Dendritic cell treated with granulocyte-macrophage colony-stimulating factor and Interleukin-4, amounts not matched to agents 40 ng/mL and 50 ng/mL, for 4 days (primary cell): ENCODE results near the gene SPATA31C2.
"Not testable (repeated sequence)": the region's sequence is repeated elsewhere in the genome, so short reads cannot be mapped to it uniquely, and the experiment has no call there.

Experiments
- H3K27ac Mint-ChIP-seq: one replicate; pipeline ENCODE4 v1.8.0; 2022; ENCODE audit warnings: mild to moderate bottlenecking, mixed read lengths
- H3K27me3 Mint-ChIP-seq: one replicate; pipeline ENCODE4 v1.8.0; 2022; ENCODE audit warnings: mild to moderate bottlenecking, mixed read lengths
- H3K36me3 Mint-ChIP-seq: one replicate; pipeline ENCODE4 v1.8.0; 2022; ENCODE audit warnings: low read depth, mixed read lengths
- H3K4me1 Mint-ChIP-seq: one replicate; pipeline ENCODE4 v1.8.0; 2022; ENCODE audit warnings: low read depth, mixed read lengths
- H3K4me3 Mint-ChIP-seq: one replicate; pipeline ENCODE4 v1.8.0; 2022; ENCODE audit warnings: mild to moderate bottlenecking, moderate library complexity, mixed read lengths
- H3K9me3 Mint-ChIP-seq: one replicate; pipeline ENCODE4 v1.8.0; 2022; ENCODE audit warnings: mixed read lengths
- intact Hi-C: fragments of 100-400 bp; cut with micrococcal nuclease; formaldehyde crosslinking; loops from one replicate; pipeline ENCODE4 v1.15.0; 2022

SPATA31C2 gene

GRCh38 chr9:88168564-88168963 lies 30.3 kb upstream of the SPATA31C2 start:
- H3K27ac Mint-ChIP-seq: no peak overlapping the region
- no peak overlapping the region for H3K4me3 Mint-ChIP-seq
- H3K9me3 Mint-ChIP-seq: no peaks in the 10 kb centered on the region
- peaks cover 12% of the 10 kb centered on the region for H3K4me1 Mint-ChIP-seq
- intact Hi-C loops: no loop called here
- H3K36me3 Mint-ChIP-seq: no peaks in the 10 kb centered on the region
- peaks cover 3% of the 10 kb centered on the region for H3K27me3 Mint-ChIP-seq

- H3K4me3 Mint-ChIP-seq: no peak overlapping the region
- H3K9me3 Mint-ChIP-seq: no peaks in the 10 kb centered on the region
- H3K27me3 Mint-ChIP-seq: peaks cover 3% of the 10 kb centered on the region
- no peak overlapping the region for H3K27ac Mint-ChIP-seq
- intact Hi-C loops: no loop called here
- H3K36me3 Mint-ChIP-seq: no peaks in the 10 kb centered on the region
- peaks cover 14% of the 10 kb centered on the region for H3K4me1 Mint-ChIP-seq
Measured at GRCh38 chr9:88166660-88167059, 28.4 kb upstream of the SPATA31C2 start.

- no peaks in the 10 kb centered on the region for H3K9me3 Mint-ChIP-seq
- H3K4me1 Mint-ChIP-seq: peaks cover 14% of the 10 kb centered on the region
- H3K4me3 Mint-ChIP-seq: no peak overlapping the region
- H3K27ac Mint-ChIP-seq: no peak overlapping the region
- peaks cover 6% of the 10 kb centered on the region for H3K27me3 Mint-ChIP-seq
- intact Hi-C loops: no loop called here
- H3K36me3 Mint-ChIP-seq: no peaks in the 10 kb centered on the region
Measured at GRCh38 chr9:88164850-88165249, 26.6 kb upstream of the SPATA31C2 start.

GRCh38 chr9:88161144-88161543 lies 22.9 kb upstream of the SPATA31C2 start:
- Mint-ChIP-seq H3K27ac (no peak overlapping the region), H3K36me3 (no peaks in the 10 kb centered on the region), H3K4me1 (peaks cover 14% of the 10 kb centered on the region), H3K27me3 (peaks cover 16% of the 10 kb centered on the region), H3K4me3 (no peak overlapping the region), H3K9me3 (no peaks in the 10 kb centered on the region)
- intact Hi-C loops: no loop called here

- Mint-ChIP-seq H3K27ac (no peak overlapping the region), H3K4me3 (no peak overlapping the region), H3K4me1 (no peaks in the 10 kb centered on the region), H3K9me3 (no peaks in the 10 kb centered on the region), H3K27me3 (peaks cover 13% of the 10 kb centered on the region), H3K36me3 (no peaks in the 10 kb centered on the region)
- intact Hi-C loops: no loop called here
Measured at GRCh38 chr9:88143957-88144625, 5.8 kb upstream of the SPATA31C2 start.

- Mint-ChIP-seq H3K27ac (no peak overlapping the region), H3K4me3 (no peak overlapping the region), H3K9me3 (no peaks in the 10 kb centered on the region), H3K27me3 (peaks cover 13% of the 10 kb centered on the region), H3K4me1 (no peaks in the 10 kb centered on the region), H3K36me3 (no peaks in the 10 kb centered on the region)
- intact Hi-C loops: no loop called here
Measured at GRCh38 chr9:88143179-88143578, 4.9 kb upstream of the SPATA31C2 start.

- H3K9me3 Mint-ChIP-seq, H3K27ac Mint-ChIP-seq, H3K4me1 Mint-ChIP-seq, H3K36me3 Mint-ChIP-seq, intact Hi-C loops, H3K27me3 Mint-ChIP-seq, H3K4me3 Mint-ChIP-seq: not testable (repeated sequence)
Measured at GRCh38 chr9:88133552-88133951, 4.7 kb downstream of the SPATA31C2 start.

GRCh38 chr9:88129556-88129955 lies 8.7 kb downstream of the SPATA31C2 start:
- H3K4me1 Mint-ChIP-seq, H3K36me3 Mint-ChIP-seq, H3K4me3 Mint-ChIP-seq, H3K27me3 Mint-ChIP-seq, intact Hi-C loops, H3K9me3 Mint-ChIP-seq, H3K27ac Mint-ChIP-seq: not testable (repeated sequence)

- H3K27ac Mint-ChIP-seq, H3K4me1 Mint-ChIP-seq, H3K36me3 Mint-ChIP-seq, intact Hi-C loops, H3K27me3 Mint-ChIP-seq, H3K9me3 Mint-ChIP-seq, H3K4me3 Mint-ChIP-seq: not testable (repeated sequence)
Measured at GRCh38 chr9:88127700-88128300, 10.5 kb downstream of the SPATA31C2 start.

- intact Hi-C loops, H3K27me3 Mint-ChIP-seq, H3K36me3 Mint-ChIP-seq, H3K4me1 Mint-ChIP-seq, H3K27ac Mint-ChIP-seq, H3K4me3 Mint-ChIP-seq, H3K9me3 Mint-ChIP-seq: not testable (repeated sequence)
Measured at GRCh38 chr9:88123413-88123812, 14.9 kb downstream of the SPATA31C2 start.

- H3K27ac Mint-ChIP-seq, H3K27me3 Mint-ChIP-seq, H3K4me3 Mint-ChIP-seq, H3K4me1 Mint-ChIP-seq, H3K36me3 Mint-ChIP-seq, H3K9me3 Mint-ChIP-seq, intact Hi-C loops: not testable (repeated sequence)
Measured at GRCh38 chr9:88118121-88118520, 20.2 kb downstream of the SPATA31C2 start.

GRCh38 chr9:88114968-88115612 lies 23.2 kb downstream of the SPATA31C2 start:
- H3K4me1 Mint-ChIP-seq, H3K27ac Mint-ChIP-seq, H3K27me3 Mint-ChIP-seq, H3K4me3 Mint-ChIP-seq, H3K9me3 Mint-ChIP-seq, intact Hi-C loops, H3K36me3 Mint-ChIP-seq: not testable (repeated sequence)

GRCh38 chr9:88114283-88114967 lies 23.9 kb downstream of the SPATA31C2 start:
- H3K27ac Mint-ChIP-seq, intact Hi-C loops, H3K27me3 Mint-ChIP-seq, H3K4me3 Mint-ChIP-seq, H3K9me3 Mint-ChIP-seq, H3K4me1 Mint-ChIP-seq, H3K36me3 Mint-ChIP-seq: not testable (repeated sequence)
